ENCODE data around the gene TCAIM. TPM values are rescaled to one million over a fixed set of nuclear protein-coding genes. Genes with fewer than 3 reads are reported as not detected.

TCAIM gene
- total and polyA plus RNA-seq, 12 donors = 13.5 to 43.9 (median 33.3) TPM

DNA sequence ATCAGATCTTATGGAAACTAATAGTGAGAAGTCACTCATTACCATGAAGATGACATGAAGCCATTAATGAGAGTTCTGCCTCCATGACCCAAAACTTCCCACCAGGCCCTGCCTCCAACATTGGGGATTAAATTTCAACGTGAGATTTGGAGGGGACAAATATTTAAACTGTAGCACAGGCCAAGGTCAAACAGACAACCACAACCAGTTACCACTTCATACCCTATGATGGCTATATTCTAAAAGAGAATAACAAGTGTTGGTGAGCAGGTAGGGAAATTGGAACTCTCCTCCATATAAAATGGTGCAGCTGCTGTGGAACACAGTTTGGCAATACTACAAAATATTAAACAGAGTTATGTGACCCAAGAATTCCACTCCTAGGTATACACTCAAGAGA, 36.9 kb downstream of the TCAIM start:
- no peak for DNase-seq
- ATAC-seq = no peak
- intact Hi-C loops (cut with DNase I) = no loop called here
- H3K9me3 ChIP-seq = peaks cover 0 to 2% (median 0%) of the 10 kb centered on the region in 11 donors
- WGBS, 2 donors = 94 to 100% methylated on average over 1 of the region's 1 CpG
- TF ChIP-seq, protein P1, sequence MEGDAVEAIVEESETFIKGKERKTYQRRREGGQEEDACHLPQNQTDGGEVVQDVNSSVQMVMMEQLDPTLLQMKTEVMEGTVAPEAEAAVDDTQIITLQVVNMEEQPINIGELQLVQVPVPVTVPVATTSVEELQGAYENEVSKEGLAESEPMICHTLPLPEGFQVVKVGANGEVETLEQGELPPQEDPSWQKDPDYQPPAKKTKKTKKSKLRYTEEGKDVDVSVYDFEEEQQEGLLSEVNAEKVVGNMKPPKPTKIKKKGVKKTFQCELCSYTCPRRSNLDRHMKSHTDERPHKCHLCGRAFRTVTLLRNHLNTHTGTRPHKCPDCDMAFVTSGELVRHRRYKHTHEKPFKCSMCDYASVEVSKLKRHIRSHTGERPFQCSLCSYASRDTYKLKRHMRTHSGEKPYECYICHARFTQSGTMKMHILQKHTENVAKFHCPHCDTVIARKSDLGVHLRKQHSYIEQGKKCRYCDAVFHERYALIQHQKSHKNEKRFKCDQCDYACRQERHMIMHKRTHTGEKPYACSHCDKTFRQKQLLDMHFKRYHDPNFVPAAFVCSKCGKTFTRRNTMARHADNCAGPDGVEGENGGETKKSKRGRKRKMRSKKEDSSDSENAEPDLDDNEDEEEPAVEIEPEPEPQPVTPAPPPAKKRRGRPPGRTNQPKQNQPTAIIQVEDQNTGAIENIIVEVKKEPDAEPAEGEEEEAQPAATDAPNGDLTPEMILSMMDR (IDR thresholded peaks at IDR 0.05) = no peak
- H3K4me1 ChIP-seq = no peaks in the 10 kb centered on the region
- peaks cover 0 to 42% (median 5%) of the 10 kb centered on the region in 9 donors for H3K36me3 ChIP-seq
- no peaks in the 10 kb centered on the region for H3K27me3 ChIP-seq
- H3K4me3 ChIP-seq = no peak overlapping the region
- no peak overlapping the region for H3K27ac ChIP-seq

- DNase-seq = no peak
- Histone ChIP-seq H3K27me3 (no peaks in the 10 kb centered on the region), H3K4me1 (no peaks in the 10 kb centered on the region), H3K27ac (no peak overlapping the region), H3K36me3 (peaks cover 0 to 32% (median 4%) of the 10 kb centered on the region in 9 donors), H3K4me3 (no peak overlapping the region), H3K9me3 (peaks cover 0 to 17% (median 9%) of the 10 kb centered on the region in 11 donors)
- 97 to 98% methylated on average over 7 of the region's 7 CpGs for WGBS, 2 donors
- intact Hi-C loops (cut with DNase I) = no loop called here
- no peak for ATAC-seq
- TF ChIP-seq, protein P1 (IDR thresholded peaks at IDR 0.05) = no peak
Observed at GRCh38 chr3:44387404-44387803, 48.8 kb downstream of the TCAIM start.

DNA sequence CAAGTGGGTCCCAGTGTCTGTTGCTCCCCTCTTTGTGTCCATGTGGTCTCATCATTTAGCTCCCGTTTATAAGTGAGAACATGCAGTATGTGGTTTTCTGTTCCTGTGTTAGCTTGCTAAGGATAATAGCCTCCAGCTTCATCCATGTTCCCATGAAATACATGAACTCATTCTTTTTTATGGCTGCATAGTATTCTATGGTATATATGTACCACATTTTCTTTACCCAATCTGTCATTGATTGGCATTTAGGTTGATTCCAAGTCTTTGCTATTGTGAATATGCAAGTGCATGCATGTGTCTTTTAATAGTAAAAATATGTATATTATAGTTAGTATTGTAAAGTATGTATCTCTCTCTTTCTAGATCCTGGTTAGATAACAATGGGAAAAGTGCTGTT, 53.9 kb downstream of the TCAIM start:
- Histone ChIP-seq H3K27ac (no peak overlapping the region), H3K4me3 (no peak overlapping the region), H3K4me1 (no peaks in the 10 kb centered on the region), H3K27me3 (no peaks in the 10 kb centered on the region), H3K9me3 (peaks cover 0 to 3% (median 0%) of the 10 kb centered on the region in 11 donors), H3K36me3 (peaks cover 0 to 62% (median 0%) of the 10 kb centered on the region in 9 donors)
- ATAC-seq (no peak), DNase-seq (no peak)
- TF ChIP-seq, protein P1 (IDR thresholded peaks at IDR 0.05) = no peak
- 98 to 100% methylated on average over 1 of the region's 1 CpG for WGBS, 2 donors
- intact Hi-C loops (cut with DNase I) = no loop called here

GRCh38 chr3:44395714-44396113, 57.1 kb downstream of the TCAIM start:
- no peak overlapping the region for H3K4me3 ChIP-seq
- H3K27me3 ChIP-seq = no peaks in the 10 kb centered on the region
- TF ChIP-seq, protein P1 (IDR thresholded peaks at IDR 0.05) = no peak
- H3K27ac ChIP-seq = no peak overlapping the region
- peaks cover 0 to 68% (median 0%) of the 10 kb centered on the region in 9 donors for H3K36me3 ChIP-seq
- 94 to 95% methylated on average over 9 of the region's 9 CpGs for WGBS, 2 donors
- peaks cover 0 to 9% (median 0%) of the 10 kb centered on the region in 9 donors for H3K4me1 ChIP-seq
- intact Hi-C loops (cut with DNase I) = loop anchor here in 1 of 10 donors (2.0 kb wide), 1 partner anchor 79 kb away; no protein-coding TSS in a partner anchor
- ATAC-seq (no peak), DNase-seq (no peak)
- H3K9me3 ChIP-seq = peaks cover 0 to 3% (median 0%) of the 10 kb centered on the region in 11 donors
